H1 (cell line): ENCODE data around the gene MSH2. TPM values are rescaled to one million over a fixed set of nuclear protein-coding genes. Genes with fewer than 3 reads are reported as not detected.

ENCODE experiments used
- CTCF ChIA-PET: fragments of 300-600 bp; sonication (Branson Sonifier 250); formaldehyde crosslinking; loops from one replicate; lab custom pipeline; 2021; ENCODE audit not compliant: partially characterized antibody; lab: Charles Lee
- POLR2A ChIA-PET: fragments of 300-600 bp; sonication (Branson Sonifier 250); formaldehyde crosslinking; loops from one replicate; lab custom pipeline; 2021; ENCODE audit warnings: inconsistent platforms; ENCODE audit not compliant: partially characterized antibody; lab: Charles Lee
- DNase-seq, 2 experiments: peaks; one replicate each; pipeline versions ENCODE4 v3.0.0 to v3.0.0-alpha.2; 2010 to 2022; ENCODE audit warnings: low spot score in 2 of 2, low read depth in 1 of 2, mixed read lengths in 1 of 2
- FAIRE-seq: peaks from 2 replicates; lab custom pipeline; 2011; peaks lifted over from hg19 to GRCh38; lab: Jason Lieb, UNC
- H2AFZ ChIP-seq: 2 replicates; pipeline ENCODE4 v1.8.1; 2012; ENCODE audit warnings: low read length, inconsistent platforms
- H2AK5ac ChIP-seq: 2 replicates; pipeline ENCODE4 v1.6.1; 2013; ENCODE audit warnings: low read depth, low read length
- H2BK120ac ChIP-seq: replicated peaks from 2 replicates; pipeline ENCODE3; 2013; ENCODE audit warnings: low read depth, low read length, inconsistent platforms
- H2BK12ac ChIP-seq: 2 replicates; pipeline ENCODE4 v1.6.1; 2013; ENCODE audit warnings: low read depth, low read length
- H2BK15ac ChIP-seq: 2 replicates; pipeline ENCODE4 v1.6.1; 2013; ENCODE audit warnings: low read length
- H2BK20ac ChIP-seq: 2 replicates; pipeline ENCODE4 v1.6.1; 2013; ENCODE audit warnings: low read length
- H2BK5ac ChIP-seq: 2 replicates; pipeline ENCODE4 v1.6.1; 2013; ENCODE audit warnings: low read depth, low read length
- H3K14ac ChIP-seq: 2 replicates; pipeline ENCODE4 v1.6.1; 2013; ENCODE audit warnings: inconsistent platforms; ENCODE audit not compliant: insufficient read length
- H3K18ac ChIP-seq: 2 replicates; pipeline ENCODE4 v1.6.1; 2013; ENCODE audit warnings: low read length; ENCODE audit errors: extremely low read depth
- H3K23ac ChIP-seq: 2 replicates; pipeline ENCODE4 v1.6.1; 2013; ENCODE audit warnings: inconsistent platforms; ENCODE audit not compliant: insufficient read length
- H3K23me2 ChIP-seq: 2 replicates; pipeline ENCODE4 v1.6.1; 2013; ENCODE audit warnings: low read depth, low read length
- H3K27ac ChIP-seq: 2 replicates; pipeline ENCODE4 v1.6.1; 2011; ENCODE audit warnings: low read depth, low read length, inconsistent platforms
- H3K27me3 ChIP-seq, 4 experiments: replicated peaks in 1 of 4; 1 replicate in 1 of 4; 2 replicates in 3 of 4; pipeline versions ENCODE4 v1.6.1 to v1.8.1; 2011 to 2013; ENCODE audit warnings: low read length in 3 of 4, mild to moderate bottlenecking in 3 of 4, inconsistent platforms in 2 of 4, mixed read lengths in 2 of 4, moderate library complexity in 1 of 4; ENCODE audit not compliant: control insufficient read depth in 3 of 4, insufficient read depth in 3 of 4; ENCODE audit errors: extremely low read depth in 1 of 4
- H3K36me3 ChIP-seq, 4 experiments: 2 replicates each; pipeline versions ENCODE4 v1.6.1 to v1.8.1; 2011 to 2013; ENCODE audit warnings: mild to moderate bottlenecking in 4 of 4, low read length in 3 of 4, moderate library complexity in 2 of 4, control low read depth in 1 of 4, inconsistent platforms in 1 of 4; ENCODE audit not compliant: insufficient read depth in 4 of 4, control insufficient read depth in 2 of 4
- H3K4ac ChIP-seq: replicated peaks from 2 replicates; pipeline ENCODE3; 2013; ENCODE audit warnings: low read length, low read depth, mixed read lengths, inconsistent platforms; ENCODE audit not compliant: insufficient read length
- H3K4me1 ChIP-seq, 4 experiments: replicated peaks in 1 of 4; 1 replicate in 1 of 4; 2 replicates in 3 of 4; pipeline versions ENCODE4 v1.6.1 to v1.8.1; 2011 to 2013; ENCODE audit warnings: low read length in 3 of 4, inconsistent platforms in 2 of 4, mixed read lengths in 1 of 4; ENCODE audit not compliant: insufficient read depth in 4 of 4, control insufficient read depth in 3 of 4
- H3K4me2 ChIP-seq, 2 experiments: 2 replicates each; pipeline versions ENCODE4 v1.6.1 to v1.8.1; 2011 to 2013; ENCODE audit warnings: low read depth in 2 of 2, low read length in 2 of 2, control low read depth in 1 of 2, inconsistent platforms in 1 of 2, mild to moderate bottlenecking in 1 of 2; ENCODE audit not compliant: insufficient read depth in 1 of 2
- H3K4me3 ChIP-seq, 4 experiments: fragments of 200-600, 300-600 bp in 1 of 4; sonication (generic), shearing (Covaris generic), sonication (Bioruptor Twin) in 1 of 4; 2 replicates each; pipeline versions ENCODE4 v1.5.1 to v1.8.1; 2011 to 2016; ENCODE audit warnings: low read length in 4 of 4, low read depth in 3 of 4, control low read depth in 2 of 4, inconsistent platforms in 2 of 4, mild to moderate bottlenecking in 2 of 4, mixed read lengths in 1 of 4, moderate library complexity in 1 of 4; ENCODE audit not compliant: insufficient read depth in 2 of 4; ENCODE audit errors: extremely low read depth in 1 of 4
- H3K56ac ChIP-seq: replicated peaks from 2 replicates; pipeline ENCODE3; 2013; ENCODE audit warnings: low read depth, mild to moderate bottlenecking, mixed read lengths, low read length, inconsistent platforms; ENCODE audit not compliant: insufficient read length
- H3K79me1 ChIP-seq: 2 replicates; pipeline ENCODE4 v1.6.1; 2013; ENCODE audit warnings: low read depth, low read length, control low read depth
- H3K79me2 ChIP-seq, 2 experiments: 2 replicates each; pipeline versions ENCODE4 v1.6.1 to v1.8.1; 2012 to 2013; ENCODE audit warnings: low read length in 2 of 2, mild to moderate bottlenecking in 2 of 2, inconsistent platforms in 1 of 2; ENCODE audit not compliant: insufficient read depth in 2 of 2, control insufficient read depth in 1 of 2
- H3K9ac ChIP-seq, 4 experiments: replicated peaks in 1 of 4; 1 replicate in 1 of 4; 2 replicates in 3 of 4; pipeline versions ENCODE4 v1.6.1 to v1.8.1; 2011 to 2013; ENCODE audit warnings: low read depth in 3 of 4, low read length in 3 of 4, control low read depth in 2 of 4, mild to moderate bottlenecking in 2 of 4, moderate library complexity in 2 of 4, inconsistent platforms in 1 of 4; ENCODE audit errors: extremely low read depth in 1 of 4
- H3K9me3 ChIP-seq, 2 experiments: 2 replicates each; pipeline versions ENCODE4 v1.6.1 to v1.8.1; 2012 to 2013; ENCODE audit warnings: mild to moderate bottlenecking in 2 of 2, moderate library complexity in 2 of 2, control low read depth in 1 of 2, inconsistent platforms in 1 of 2, low read depth in 1 of 2, low read length in 1 of 2, mixed read lengths in 1 of 2; ENCODE audit not compliant: insufficient read depth in 2 of 2
- H4K20me1 ChIP-seq, 2 experiments: replicated peaks in 1 of 2; 2 replicates each; pipeline versions ENCODE3 to v1.8.1; 2011 to 2013; ENCODE audit warnings: inconsistent platforms in 2 of 2, low read length in 2 of 2, mild to moderate bottlenecking in 1 of 2; ENCODE audit not compliant: insufficient read depth in 2 of 2, control insufficient read depth in 1 of 2
- H4K5ac ChIP-seq: 2 replicates; pipeline ENCODE4 v1.6.1; 2013; ENCODE audit warnings: low read length, low read depth, mixed read lengths, inconsistent platforms; ENCODE audit not compliant: insufficient read length
- H4K8ac ChIP-seq: 2 replicates; pipeline ENCODE4 v1.8.0; 2013; ENCODE audit warnings: mild to moderate bottlenecking, moderate library complexity, low read length, inconsistent platforms; ENCODE audit not compliant: insufficient read depth; ENCODE audit errors: extremely low read depth
- H4K91ac ChIP-seq: replicated peaks from 2 replicates; pipeline ENCODE3; 2013; ENCODE audit warnings: low read length, mixed read lengths, inconsistent platforms; ENCODE audit not compliant: insufficient read length
- ASH2L ChIP-seq: fragments of 200-600, 300-600 bp; sonication (generic); IDR thresholded peaks from one replicate; pipeline ENCODE4 v1.7.1; 2017; ENCODE audit warnings: low read length
- BACH1 ChIP-seq: IDR thresholded peaks from 2 replicates; pipeline ENCODE4 v1.6.1; 2012; ENCODE audit warnings: low read length, improper control_type of control experiment
- CBX8 ChIP-seq: fragments of 300-800, 300-1000 bp; sonication (generic); IDR thresholded peaks from 2 replicates; pipeline ENCODE4 v1.7.1; 2016; ENCODE audit warnings: low read depth, low read length, borderline replicate concordance
- EGR1 ChIP-seq: IDR thresholded peaks from 2 replicates; pipeline ENCODE4 v1.6.1; 2011; ENCODE audit warnings: low read depth, low read length, borderline replicate concordance
- EZH2 ChIP-seq: fragments of 200-600 bp; sonication (generic); IDR thresholded peaks from 2 replicates; pipeline ENCODE4 v1.7.1; 2012; ENCODE audit warnings: low read depth, mild to moderate bottlenecking, moderate library complexity, low read length, inconsistent platforms; ENCODE audit not compliant: severe bottlenecking
- HDAC6 ChIP-seq: IDR thresholded peaks from one replicate; pipeline ENCODE4 v1.7.1; 2012; ENCODE audit warnings: low read depth, mild to moderate bottlenecking, inconsistent platforms, low read length, moderate library complexity
- NRF1 ChIP-seq: IDR thresholded peaks from 2 replicates; pipeline ENCODE4 v1.6.1; 2011; ENCODE audit warnings: mild to moderate bottlenecking, low read depth, low read length, improper control_type of control experiment
- POU5F1 ChIP-seq: IDR thresholded peaks from 2 replicates; pipeline ENCODE4 v1.6.1; 2011; ENCODE audit warnings: low read depth, mild to moderate bottlenecking, low read length, moderate library complexity
- RAD21 ChIP-seq, 2 experiments: IDR thresholded peaks in 1 of 2; conservative IDR thresholded peaks in 1 of 2; 2 replicates each; pipeline ENCODE4 v1.6.1; 2011; ENCODE audit warnings: low read depth in 2 of 2, low read length in 2 of 2, improper control_type of control experiment in 1 of 2, inconsistent platforms in 1 of 2, mild to moderate bottlenecking in 1 of 2, moderate library complexity in 1 of 2
- RFX5 ChIP-seq: IDR thresholded peaks from 2 replicates; pipeline ENCODE4 v1.6.1; 2011; ENCODE audit warnings: low read depth, low read length, improper control_type of control experiment, borderline replicate concordance
- SRF ChIP-seq: IDR thresholded peaks from 2 replicates; pipeline ENCODE4 v1.6.1; 2011; ENCODE audit warnings: mild to moderate bottlenecking, low read depth, low read length, moderate library complexity
- TAF7 ChIP-seq: optimal IDR thresholded peaks from 2 replicates; pipeline ENCODE3; 2011; ENCODE audit warnings: low read depth, mild to moderate bottlenecking, inconsistent platforms, low read length, moderate library complexity, borderline replicate concordance
- USF2 ChIP-seq: IDR thresholded peaks from 2 replicates; pipeline ENCODE4 v1.6.1; 2011; ENCODE audit warnings: low read length, improper control_type of control experiment
- WGBS, 2 experiments: shearing (Covaris generic) in 1 of 2; methylation state at CpG; one replicate each; pipeline versions ENCODE4 v1.1.6 to v1.1.7; 2013 to 2015; ENCODE audit warnings: low lambda C conversion rate in 2 of 2, mixed read lengths in 2 of 2, inconsistent platforms in 1 of 2, low coverage in 1 of 2, missing lambda C conversion rate in 1 of 2; ENCODE audit not compliant: insufficient replicate concordance in 2 of 2, insufficient coverage in 1 of 2, insufficient read length in 1 of 2; ENCODE audit errors: extremely low coverage in 1 of 2, missing lambda C conversion rate in 1 of 2; 5-methylcytosine and 5-hydroxymethylcytosine counted together
- polyA plus RNA-seq, 7 experiments: library from polyadenylated mRNA; depleted of rRNA in 3 of 7; stranded (reverse) in 5 of 7; unstranded in 2 of 7; fragments of >200 nt in 5 of 7; fragments of 200-250 nt in 2 of 7; gene quantifications; 1 replicate in 5 of 7; 2 replicates in 1 of 7; 4 replicates in 1 of 7; pipeline versions ENCODE4 v1.2.1 to v1.2.3, GENCODE V29; 2011 to 2013; ENCODE audit warnings: missing spikeins in 2 of 7, mixed read lengths in 2 of 7
- total RNA-seq: library from RNA; stranded (reverse); fragmentation: NEBNext Ultra II Directional; extraction: Animal tissue kit (Norgen Biotek cat#: 25700); gene quantifications from 2 replicates; pipeline ENCODE4 v1.2.1, GENCODE V29; 2021

Gene MSH2
- total and polyA plus RNA-seq, 2 of the 8 experiments (the other 6 are each of a cell fraction or from before 2014, with no cell fraction given): 64.1 to 228 TPM

GRCh38 chr2:47360283-47360682, 42.7 kb upstream of the MSH2 start:
- Histone ChIP-seq H3K9me3 (no peaks in the 10 kb centered on the region), H3K56ac (no peak overlapping the region), H2AFZ (no peak overlapping the region), H2BK120ac (no peak overlapping the region), H3K4me3 (no peak overlapping the region), H2AK5ac (no peak overlapping the region), H3K36me3 (no peaks in the 10 kb centered on the region), H2BK15ac (no peak overlapping the region), H3K4ac (no peak overlapping the region), H3K4me1 (peaks cover 2 to 8% (median 5%) of the 10 kb centered on the region in 4 experiments; a peak in 5 of 7 replicates), H3K14ac (no peak overlapping the region), H3K27ac (no peak overlapping the region), H4K8ac (no peak overlapping the region), H3K4me2 (no peak overlapping the region), H4K91ac (no peak overlapping the region), H3K18ac (no peak overlapping the region), H3K79me1 (no peaks in the 10 kb centered on the region), H4K5ac (no peak overlapping the region), H3K23me2 (no peaks in the 10 kb centered on the region), H2BK20ac (no peak overlapping the region), H2BK5ac (no peak overlapping the region), H3K27me3 (0 out of 7 replicates have a peak, but pooled peaks cover 0 to 3% (median 0%) of the 10 kb centered on the region in 4 experiments), H3K9ac (no peak overlapping the region), H4K20me1 (no peaks in the 10 kb centered on the region), H2BK12ac (no peak overlapping the region), H3K23ac (no peak overlapping the region), H3K79me2 (no peaks in the 10 kb centered on the region)
- 98% methylated on average over 3 of the region's 3 CpGs; no CpG with 5 or more reads in 1 of the 2 experiments for WGBS, 2 experiments
- CTCF ChIA-PET: interaction anchor here (0.6 to 1.1 kb wide), 2 partner anchors 28 to 372 kb away, joined by 3 read pairs; no protein-coding TSS in a partner anchor
- POLR2A ChIA-PET: interaction anchor here (1.7 kb wide), 1 partner anchor 13 kb away, joined by 7 read pairs; no protein-coding TSS in a partner anchor
- DNase-seq (no peak), FAIRE-seq (no peak)
- TF ChIP-seq SRF (no peak), TAF7 (no peak), EZH2 (no peak), ASH2L (no peak), POU5F1 (no peak), NRF1 (no peak), USF2 (no peak), HDAC6 (no peak), RFX5 (no peak), CBX8 (no peak), EGR1 (no peak), RAD21 (IDR thresholded peaks at IDR 0.05 in 1 of 2, conservative IDR thresholded peaks at IDR 0.05 in 1 of 2; ENCODE audit: low read depth in 2 of 2, low read length in 2 of 2) (no peak), BACH1 (no peak)
